ENCODE results near the gene TEX48.

- TF ChIP-seq CTCF (IDR thresholded peaks at IDR 0.05; ENCODE audit: insufficient read depth, low read length, poor library complexity, severe bottlenecking), result no peak
- TF ChIP-seq EZH2phosphoT487 (conservative IDR thresholded peaks at IDR 0.05; ENCODE audit: low read length), result no peak
Measured at GRCh38 chr9:114687034-114687433, 5.0 kb upstream of the TEX48 start.

Data from SU-DHL-6 (cell line).